MM.1S (cell line): ENCODE data around the gene FASTKD1.

Source experiments
- DNase-seq: peaks from one replicate; pipeline ENCODE4 v3.0.0-alpha.2; 2015
- H2AFZ ChIP-seq: fragments of 300-600 bp; sonication (generic); 2 replicates; pipeline ENCODE4 v1.6.0; 2016; ENCODE audit warnings: antibody characterized with exemption, low read length
- H3F3A ChIP-seq: fragments of 300-600 bp; sonication (generic); 2 replicates; pipeline ENCODE4 v1.6.1; 2016; ENCODE audit warnings: mild to moderate bottlenecking, antibody characterized with exemption, low read length, moderate library complexity, mixed read lengths; ENCODE audit not compliant: insufficient read depth
- H3K27ac ChIP-seq: fragments of 300-600 bp; sonication (generic); 2 replicates; pipeline ENCODE4 v1.5.1; 2016; ENCODE audit warnings: mild to moderate bottlenecking, low read length
- H3K27me3 ChIP-seq: fragments of 300-600 bp; sonication (generic); replicated peaks from 2 replicates; pipeline ENCODE4 v1.6.0; 2016; ENCODE audit warnings: low read length; ENCODE audit not compliant: insufficient read depth
- H3K36me3 ChIP-seq: fragments of 300-600 bp; sonication (generic); replicated peaks from 2 replicates; pipeline ENCODE4 v1.6.1; 2016; ENCODE audit warnings: mild to moderate bottlenecking, low read length, mixed read lengths; ENCODE audit not compliant: insufficient read depth
- H3K4me1 ChIP-seq: fragments of 300-600 bp; sonication (generic); 2 replicates; pipeline ENCODE4 v1.6.1; 2016; ENCODE audit warnings: low read length, mixed read lengths
- H3K4me2 ChIP-seq: fragments of 300-600 bp; sonication (generic); 2 replicates; pipeline ENCODE4 v1.6.0; 2016; ENCODE audit warnings: low read depth, low read length
- H3K4me3 ChIP-seq: fragments of 300-600 bp; sonication (generic); 2 replicates; pipeline ENCODE4 v1.5.1; 2016; ENCODE audit warnings: low read length, mixed read lengths
- H3K79me2 ChIP-seq: fragments of 300-600 bp; sonication (generic); 2 replicates; pipeline ENCODE4 v1.6.1; 2016; ENCODE audit warnings: mixed run types, low read length, mixed read lengths
- H3K9ac ChIP-seq: fragments of 300-600 bp; sonication (generic); 2 replicates; pipeline ENCODE4 v1.6.1; 2016; ENCODE audit warnings: low read length, mixed read lengths
- H3K9me2 ChIP-seq: fragments of 300-600 bp; sonication (generic); replicated peaks from 2 replicates; pipeline ENCODE4 v1.6.1; 2016; ENCODE audit warnings: mild to moderate bottlenecking, low read length, mixed read lengths; ENCODE audit not compliant: insufficient read depth
- H3K9me3 ChIP-seq: fragments of 300-600 bp; sonication (generic); replicated peaks from 2 replicates; pipeline ENCODE4 v1.6.1; 2016; ENCODE audit warnings: mild to moderate bottlenecking, low read length, mixed read lengths; ENCODE audit not compliant: insufficient read depth
- H4K20me1 ChIP-seq: fragments of 300-600 bp; sonication (generic); 2 replicates; pipeline ENCODE4 v1.6.1; 2016; ENCODE audit warnings: mild to moderate bottlenecking, low read length, moderate library complexity, mixed read lengths; ENCODE audit not compliant: insufficient read depth
- CTCF ChIP-seq: fragments of 300-600 bp; sonication (generic); IDR thresholded peaks from 2 replicates; pipeline ENCODE4 v1.5.1; 2016; ENCODE audit warnings: antibody characterized with exemption, low read length, mixed read lengths
- EZH2 ChIP-seq: fragments of 300-600 bp; sonication (generic); optimal IDR thresholded peaks from 2 replicates; pipeline ENCODE3; 2017; ENCODE audit warnings: low read depth, mild to moderate bottlenecking, antibody characterized with exemption, low read length, mixed read lengths
- EZH2phosphoT487 ChIP-seq: fragments of 300-600 bp; sonication (generic); IDR thresholded peaks from 2 replicates; pipeline ENCODE4 v1.6.1; 2018; ENCODE audit warnings: antibody characterized with exemption, low read length

Gene FASTKD1

GRCh38 chr2:169561364-169561763 lies 12.3 kb downstream of the FASTKD1 start:
- H3K9ac ChIP-seq: no peak overlapping the region
- no peaks in the 10 kb centered on the region for H3K9me2 ChIP-seq
- no peak overlapping the region for H3K27ac ChIP-seq
- peaks cover 4% of the 10 kb centered on the region; the same call in 1 of the 2 replicates for H3F3A ChIP-seq
- H3K27me3 ChIP-seq: no peaks in the 10 kb centered on the region
- peaks cover 10% of the 10 kb centered on the region; the same call in 1 of the 2 replicates for H3K36me3 ChIP-seq
- H3K4me3 ChIP-seq: no peak overlapping the region
- no peak for DNase-seq
- H3K79me2 ChIP-seq: peaks cover 4% of the 10 kb centered on the region; the same call in 1 of the 2 replicates
- H2AFZ ChIP-seq: no peak overlapping the region
- no peak overlapping the region for H3K4me2 ChIP-seq
- H3K9me3 ChIP-seq: no peaks in the 10 kb centered on the region
- no peaks in the 10 kb centered on the region for H3K4me1 ChIP-seq
- TF ChIP-seq EZH2phosphoT487: no peak
- TF ChIP-seq CTCF: no peak
- no peak for TF ChIP-seq EZH2
- no peaks in the 10 kb centered on the region for H4K20me1 ChIP-seq

DNA sequence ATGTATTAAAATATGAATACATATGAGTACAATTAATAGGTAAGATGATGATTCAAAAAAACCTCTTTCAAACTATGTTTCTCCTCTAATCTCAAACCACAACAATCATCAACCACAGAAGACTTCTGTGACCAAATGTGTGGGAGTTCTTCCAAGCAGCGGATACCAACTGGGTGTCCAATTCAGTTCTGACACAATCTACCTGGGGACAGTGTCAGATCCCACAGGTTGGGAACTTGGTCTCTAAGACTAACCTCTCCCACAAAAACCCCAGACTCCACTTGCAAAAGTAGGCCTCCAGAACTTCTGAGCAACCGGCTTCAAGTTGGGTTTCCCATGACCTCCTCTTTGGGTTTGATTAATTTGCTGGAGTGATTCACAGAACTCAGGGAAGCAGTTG lies 26.9 kb downstream of the FASTKD1 start:
- no peaks in the 10 kb centered on the region for H3K4me1 ChIP-seq
- H3F3A ChIP-seq: no peaks in the 10 kb centered on the region
- no peaks in the 10 kb centered on the region for H3K27me3 ChIP-seq
- no peaks in the 10 kb centered on the region for H3K9me3 ChIP-seq
- H3K4me2 ChIP-seq: no peak overlapping the region
- H4K20me1 ChIP-seq: no peaks in the 10 kb centered on the region
- no peak overlapping the region for H3K9ac ChIP-seq
- H3K4me3 ChIP-seq: no peak overlapping the region
- no peak for DNase-seq
- no peaks in the 10 kb centered on the region for H3K9me2 ChIP-seq
- TF ChIP-seq EZH2phosphoT487: no peak
- no peak for TF ChIP-seq CTCF
- TF ChIP-seq EZH2: no peak
- H3K79me2 ChIP-seq: no peaks in the 10 kb centered on the region
- H3K27ac ChIP-seq: no peak overlapping the region
- H2AFZ ChIP-seq: no peak overlapping the region
- H3K36me3 ChIP-seq: 0 out of 2 replicates have a peak, but pooled peaks cover 2% of the 10 kb centered on the region

DNA sequence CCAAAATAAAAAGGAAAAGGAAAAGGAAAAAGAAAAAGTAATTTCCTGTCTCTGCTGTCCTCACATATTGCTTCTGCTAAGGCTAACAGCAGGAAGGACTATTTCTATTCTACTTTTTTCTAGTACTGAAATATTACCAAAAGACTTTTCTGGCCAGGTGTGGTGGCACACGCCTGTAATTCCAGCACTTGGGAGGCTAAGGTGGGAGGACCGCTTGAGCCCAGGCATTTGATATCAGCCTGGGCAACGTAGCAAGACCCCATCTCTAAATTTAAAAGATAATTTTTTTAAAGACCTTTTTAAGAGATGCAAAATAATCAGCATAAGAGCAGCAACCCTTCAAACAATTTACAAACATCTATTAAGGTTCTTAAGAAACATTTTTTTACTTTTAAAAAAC lies 31.2 kb downstream of the FASTKD1 start:
- no peak overlapping the region for H3K27ac ChIP-seq
- H3K9me2 ChIP-seq: no peaks in the 10 kb centered on the region
- H3K27me3 ChIP-seq: no peaks in the 10 kb centered on the region
- no peaks in the 10 kb centered on the region for H3K4me1 ChIP-seq
- TF ChIP-seq EZH2: no peak
- TF ChIP-seq EZH2phosphoT487: no peak
- no peak for TF ChIP-seq CTCF
- no peaks in the 10 kb centered on the region for H3K79me2 ChIP-seq
- H3K36me3 ChIP-seq: no peaks in the 10 kb centered on the region; the same call in 1 of the 2 replicates
- H3K4me3 ChIP-seq: no peak overlapping the region
- H3K9ac ChIP-seq: no peak overlapping the region
- H2AFZ ChIP-seq: no peak overlapping the region
- no peaks in the 10 kb centered on the region for H4K20me1 ChIP-seq
- no peaks in the 10 kb centered on the region for H3K9me3 ChIP-seq
- DNase-seq: no peak
- no peak overlapping the region for H3K4me2 ChIP-seq
- H3F3A ChIP-seq: no peaks in the 10 kb centered on the region
